ENCODE data around the gene DAND5.

- TF ChIP-seq CTCF (optimal IDR thresholded peaks at IDR 0.05 in 1 of 3, IDR thresholded peaks at IDR 0.05 in 1 of 3, conservative IDR thresholded peaks at IDR 0.05 in 1 of 3; ENCODE audit: extremely low read depth in 1 of 3, insufficient read depth in 2 of 3, low read length in 3 of 3) (no peak), EZH2 (IDR thresholded peaks at IDR 0.05; ENCODE audit: low read length) (no peak)
Observed at GRCh38 chr19:12994701-12995595, 25.6 kb downstream of the DAND5 start, which contains the start of gene NFIX.
